GM23338 (cell line): ENCODE results near the gene PVRIG.
"Not testable (repeated sequence)": the region's sequence is repeated elsewhere in the genome, so short reads cannot be mapped to it uniquely, and the experiment has no call there.

Experiments used
- ETS1 ChIP-seq: IDR thresholded peaks from 2 replicates; pipeline ENCODE4 v1.6.1; 2016; ENCODE audit warnings: antibody characterized with exemption
- POLR2AphosphoS5 ChIP-seq: IDR thresholded peaks from 2 replicates; pipeline ENCODE4 v1.6.1; 2016; ENCODE audit warnings: antibody characterized with exemption, low read depth
- REST ChIP-seq: IDR thresholded peaks from one replicate; pipeline ENCODE4 v1.6.1; 2018; ENCODE audit warnings: antibody characterized with exemption; ENCODE audit not compliant: unreplicated experiment
- TF ChIP-seq, protein P1 (sequence below), 2 experiments: fragments of 200-600 bp in 1 of 2; sonication (generic) in 1 of 2; conservative IDR thresholded peaks; 2 replicates each; pipeline versions ENCODE4 v1.5.1 to v1.6.1; 2016 to 2017; ENCODE audit warnings: antibody characterized with exemption in 2 of 2, low read depth in 2 of 2, mild to moderate bottlenecking in 2 of 2, moderate library complexity in 1 of 2

- TF ChIP-seq, protein P1, sequence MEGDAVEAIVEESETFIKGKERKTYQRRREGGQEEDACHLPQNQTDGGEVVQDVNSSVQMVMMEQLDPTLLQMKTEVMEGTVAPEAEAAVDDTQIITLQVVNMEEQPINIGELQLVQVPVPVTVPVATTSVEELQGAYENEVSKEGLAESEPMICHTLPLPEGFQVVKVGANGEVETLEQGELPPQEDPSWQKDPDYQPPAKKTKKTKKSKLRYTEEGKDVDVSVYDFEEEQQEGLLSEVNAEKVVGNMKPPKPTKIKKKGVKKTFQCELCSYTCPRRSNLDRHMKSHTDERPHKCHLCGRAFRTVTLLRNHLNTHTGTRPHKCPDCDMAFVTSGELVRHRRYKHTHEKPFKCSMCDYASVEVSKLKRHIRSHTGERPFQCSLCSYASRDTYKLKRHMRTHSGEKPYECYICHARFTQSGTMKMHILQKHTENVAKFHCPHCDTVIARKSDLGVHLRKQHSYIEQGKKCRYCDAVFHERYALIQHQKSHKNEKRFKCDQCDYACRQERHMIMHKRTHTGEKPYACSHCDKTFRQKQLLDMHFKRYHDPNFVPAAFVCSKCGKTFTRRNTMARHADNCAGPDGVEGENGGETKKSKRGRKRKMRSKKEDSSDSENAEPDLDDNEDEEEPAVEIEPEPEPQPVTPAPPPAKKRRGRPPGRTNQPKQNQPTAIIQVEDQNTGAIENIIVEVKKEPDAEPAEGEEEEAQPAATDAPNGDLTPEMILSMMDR (conservative IDR thresholded peaks at IDR 0.05; ENCODE audit: low read depth in 2 of 2), result not testable (repeated sequence)
- not testable (repeated sequence) for TF ChIP-seq POLR2AphosphoS5, REST, ETS1
These were observed 44.5 kb downstream of the PVRIG start for GRCh38 chr7:100264223-100264622.
